Choroid plexus epithelial cell (primary cell): Measurements from ENCODE around the gene KCNE4.

Experiments
- DNase-seq: peaks from one replicate; pipeline ENCODE4 v3.0.0-alpha.2; 2010; ENCODE audit warnings: low read depth
- H3K4me3 ChIP-seq: 2 replicates; pipeline ENCODE4 v1.5.1; 2011; ENCODE audit warnings: low read depth, mild to moderate bottlenecking, control low read depth, low read length, moderate library complexity
- CTCF ChIP-seq: conservative IDR thresholded peaks from 2 replicates; pipeline ENCODE4 v1.5.1; 2011; ENCODE audit warnings: low read depth, mild to moderate bottlenecking, control low read depth, inconsistent platforms, low read length, moderate library complexity

KCNE4 gene

GRCh38 chr2:223083402-223084070 is 31.5 kb downstream of the KCNE4 start:
- H3K4me3 ChIP-seq: no peak overlapping the region
- DNase-seq: no peak
- TF ChIP-seq CTCF: no peak

- H3K4me3 ChIP-seq: no peak overlapping the region
- no peak for DNase-seq
- TF ChIP-seq CTCF: no peak
Measured at GRCh38 chr2:223084873-223085272, 32.9 kb downstream of the KCNE4 start.

- TF ChIP-seq CTCF: no peak
- H3K4me3 ChIP-seq: no peak overlapping the region
- DNase-seq: no peak
Measured at GRCh38 chr2:223086370-223086981, 34.5 kb downstream of the KCNE4 start.

GRCh38 chr2:223087466-223087865 is 35.5 kb downstream of the KCNE4 start:
- no peak for DNase-seq

GRCh38 chr2:223088866-223089265 is 36.9 kb downstream of the KCNE4 start:
- H3K4me3 ChIP-seq: no peak overlapping the region
- DNase-seq: no peak
- TF ChIP-seq CTCF: no peak

More at GRCh38 chr2:223087466-223087865, 35.5 kb downstream of the KCNE4 start:
- no peak for TF ChIP-seq CTCF
- no peak overlapping the region for H3K4me3 ChIP-seq

GRCh38 chr2:223090039-223090438 is 38.0 kb downstream of the KCNE4 start:
- H3K4me3 ChIP-seq: no peak overlapping the region
- no peak for TF ChIP-seq CTCF
- no peak for DNase-seq
